ENCODE data around the gene PDK3.
A peak's percentile ranks its signal among the peaks of the same experiment; 100 is the strongest.

Gene PDK3

GRCh38 chrX:24483596-24483995 is 18.5 kb downstream of the PDK3 start:
- DNase-seq, result no peak

- no peak for DNase-seq
Measured at GRCh38 chrX:24485323-24485722, 20.2 kb downstream of the PDK3 start.

- DNase-seq, result no peak
Measured at GRCh38 chrX:24485976-24486680, 21.0 kb downstream of the PDK3 start.

- no peak for DNase-seq
Measured at GRCh38 chrX:24487571-24487970, 22.5 kb downstream of the PDK3 start.

- DNase-seq, result no peak
Measured at GRCh38 chrX:24491741-24492140, 26.7 kb downstream of the PDK3 start.

GRCh38 chrX:24493740-24494581 is 28.9 kb downstream of the PDK3 start:
- no peak for DNase-seq

GRCh38 chrX:24494647-24495075 is 29.6 kb downstream of the PDK3 start:
- no peak for DNase-seq

GRCh38 chrX:24495700-24496099 is 30.6 kb downstream of the PDK3 start:
- DNase-seq, result no peak

GRCh38 chrX:24498181-24498580 is 33.1 kb downstream of the PDK3 start:
- peak; percentile 21 for DNase-seq

- DNase-seq, result no peak
Measured at GRCh38 chrX:24498975-24499374, 33.9 kb downstream of the PDK3 start.

- no peak for DNase-seq
Measured at GRCh38 chrX:24506082-24506481, 41.0 kb downstream of the PDK3 start.

- no peak for DNase-seq
Measured at GRCh38 chrX:24508375-24508774, 43.3 kb downstream of the PDK3 start.

- DNase-seq, result peak; percentile 40
Measured at GRCh38 chrX:24513416-24513815, 48.3 kb downstream of the PDK3 start.

- no peak for DNase-seq
Measured at GRCh38 chrX:24515447-24515846, 50.4 kb downstream of the PDK3 start.

- DNase-seq, result no peak
Measured at GRCh38 chrX:24520472-24520871, 55.4 kb downstream of the PDK3 start.

- DNase-seq, result no peak
Measured at GRCh38 chrX:24525455-24525854, 60.4 kb downstream of the PDK3 start.

- no peak for DNase-seq
Measured at GRCh38 chrX:24526616-24527015, 61.5 kb downstream of the PDK3 start.

- DNase-seq, result no peak
Measured at GRCh38 chrX:24528605-24529004, 63.5 kb downstream of the PDK3 start.

- DNase-seq, result no peak
Measured at GRCh38 chrX:24536551-24536950, 71.5 kb downstream of the PDK3 start.

- no peak for DNase-seq
Measured at GRCh38 chrX:24542756-24543155, 77.7 kb downstream of the PDK3 start.

GRCh38 chrX:24547961-24548360 is 82.9 kb downstream of the PDK3 start:
- no peak for DNase-seq

GRCh38 chrX:24550166-24550565 is 85.1 kb downstream of the PDK3 start:
- DNase-seq, result no peak

GRCh38 chrX:24553011-24553410 is 87.9 kb downstream of the PDK3 start:
- DNase-seq, result no peak

GRCh38 chrX:24561121-24561520 is 96.0 kb downstream of the PDK3 start:
- no peak for DNase-seq
